HG03520 (cell line): ENCODE results near the gene LSAMP.
"Not testable (repeated sequence)": the region's sequence is repeated elsewhere in the genome, so short reads cannot be mapped to it uniquely, and the experiment has no call there.

Source experiments
- ATAC-seq: cut with Tn5 transposase; IDR thresholded peaks from one replicate; pipeline ENCODE4 v1.9.1; 2021; ENCODE audit warnings: mild to moderate bottlenecking, moderate library complexity; ENCODE audit not compliant: unreplicated experiment

LSAMP gene

GRCh38 chr3:116247605-116248004 is 197.7 kb downstream of the LSAMP start:
- no peak for ATAC-seq

GRCh38 chr3:116246406-116246980 is 198.8 kb downstream of the LSAMP start:
- ATAC-seq = no peak

GRCh38 chr3:116242825-116243224 is 202.5 kb downstream of the LSAMP start:
- ATAC-seq = no peak

- no peak for ATAC-seq
These were observed 203.6 kb downstream of the LSAMP start for GRCh38 chr3:116241677-116242076.

GRCh38 chr3:116240261-116240660 is 205.0 kb downstream of the LSAMP start:
- ATAC-seq = no peak

GRCh38 chr3:116238846-116239565 is 206.3 kb downstream of the LSAMP start:
- no peak for ATAC-seq

GRCh38 chr3:116233711-116234357 is 211.5 kb downstream of the LSAMP start:
- no peak for ATAC-seq

GRCh38 chr3:116230431-116231020 is 214.8 kb downstream of the LSAMP start:
- ATAC-seq = no peak

GRCh38 chr3:116226266-116226665 is 219.0 kb downstream of the LSAMP start:
- no peak for ATAC-seq

- ATAC-seq = no peak
These were observed 228.5 kb downstream of the LSAMP start for GRCh38 chr3:116216761-116217160.

- no peak for ATAC-seq
These were observed 233.4 kb downstream of the LSAMP start for GRCh38 chr3:116211901-116212300.

- ATAC-seq = not testable (repeated sequence)
These were observed 236.5 kb downstream of the LSAMP start for GRCh38 chr3:116208830-116209229.

GRCh38 chr3:116200956-116201690 is 244.2 kb downstream of the LSAMP start:
- no peak for ATAC-seq

GRCh38 chr3:116199063-116199462 is 246.2 kb downstream of the LSAMP start:
- no peak for ATAC-seq

- ATAC-seq = no peak
These were observed 247.2 kb downstream of the LSAMP start for GRCh38 chr3:116198087-116198486.

GRCh38 chr3:116192464-116192863 is 252.8 kb downstream of the LSAMP start:
- no peak for ATAC-seq

- no peak for ATAC-seq
These were observed 253.9 kb downstream of the LSAMP start for GRCh38 chr3:116191409-116191808.

GRCh38 chr3:116190095-116190494 is 255.2 kb downstream of the LSAMP start:
- no peak for ATAC-seq

GRCh38 chr3:116188231-116188785 is 257.0 kb downstream of the LSAMP start:
- no peak for ATAC-seq

GRCh38 chr3:116186049-116186448 is 259.2 kb downstream of the LSAMP start:
- ATAC-seq = no peak

- no peak for ATAC-seq
These were observed 264.1 kb downstream of the LSAMP start for GRCh38 chr3:116181159-116181558.
